GM12891 (cell line): Measurements from ENCODE around the gene ZNF462.

Experiments used
- POLR2A ChIP-seq: IDR thresholded peaks from 2 replicates; pipeline ENCODE4 v1.6.1; 2011; ENCODE audit warnings: low read depth, low read length, control low read depth
- POLR2AphosphoS5 ChIP-seq: IDR thresholded peaks from 2 replicates; pipeline ENCODE4 v1.6.1; 2011; ENCODE audit warnings: low read depth, low read length, control low read depth
- SPI1 ChIP-seq: IDR thresholded peaks from 2 replicates; pipeline ENCODE4 v1.6.1; 2011; ENCODE audit warnings: low read depth, low read length, control low read depth
- TAF1 ChIP-seq: IDR thresholded peaks from 2 replicates; pipeline ENCODE4 v1.6.1; 2011; ENCODE audit warnings: low read depth, low read length, control low read depth

GRCh38 chr9:107000218-107000617, 137.3 kb downstream of the ZNF462 start:
- TF ChIP-seq POLR2A (no peak), POLR2AphosphoS5 (no peak), SPI1 (no peak), TAF1 (no peak)
